ENCODE measurements around the gene EBP.
"Not testable (repeated sequence)": the region's sequence is repeated elsewhere in the genome, so short reads cannot be mapped to it uniquely, and the experiment has no call there.

Gene EBP

GRCh38 chrX:48519481-48519880 is 2.1 kb upstream of the EBP start:
- H3K4ac ChIP-seq (ENCODE audit: low read depth, low read length); H3K4me1 ChIP-seq (ENCODE audit: control insufficient read depth, low read depth, low read length); H2AK5ac ChIP-seq (ENCODE audit: low read length); H4K8ac ChIP-seq (ENCODE audit: low read depth, low read length); H3K56ac ChIP-seq (ENCODE audit: low read length); H2BK120ac ChIP-seq (ENCODE audit: low read depth, low read length); DNase-seq; H3K4me3 ChIP-seq (ENCODE audit: low read length); H3K36me3 ChIP-seq (ENCODE audit: control insufficient read depth, insufficient read depth, low read length); H3K4me2 ChIP-seq (ENCODE audit: low read length); H3K79me1 ChIP-seq (ENCODE audit: low read length); H3K23ac ChIP-seq (ENCODE audit: low read length); H3K79me2 ChIP-seq (ENCODE audit: control insufficient read depth, insufficient read depth, low read length); H2BK5ac ChIP-seq (ENCODE audit: low read length); H3K27me3 ChIP-seq (ENCODE audit: insufficient read depth, low read length, poor library complexity); H3K27ac ChIP-seq (ENCODE audit: low read depth, low read length); H4K5ac ChIP-seq (ENCODE audit: low read length); H2BK15ac ChIP-seq (replicated peaks; ENCODE audit: low read depth); H3K9ac ChIP-seq (ENCODE audit: low read length); H3K18ac ChIP-seq (ENCODE audit: low read length): not testable (repeated sequence)
- no CpG with 5 or more reads among the region's 4 CpGs for whole genome bisulfite sequencing (ENCODE audit: extremely low coverage, insufficient coverage, low lambda C conversion rate)

DNA sequence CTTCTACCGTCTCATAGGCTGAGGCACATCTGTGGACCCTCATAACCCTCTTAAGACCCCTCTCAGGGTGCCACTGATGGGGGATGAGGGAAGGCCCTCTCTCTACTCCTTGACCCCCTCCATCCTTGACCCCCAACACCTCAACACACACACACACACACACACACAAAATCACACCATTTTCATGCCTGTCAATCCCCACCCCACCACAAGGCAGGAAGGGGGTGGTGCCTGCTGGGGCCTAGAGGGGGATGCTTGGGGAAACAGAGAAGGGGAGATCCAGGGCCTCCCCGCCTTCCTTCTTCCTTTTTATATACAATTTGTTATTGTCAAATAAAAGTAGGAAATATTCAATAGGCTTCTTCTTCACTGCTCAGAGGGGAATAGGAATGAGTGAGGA is 1.2 kb upstream of the EBP start:
- Histone ChIP-seq H3K79me2 (ENCODE audit: control insufficient read depth, insufficient read depth, low read length) (peaks cover 5% of the 10 kb centered on the region), H2BK15ac (replicated peaks; ENCODE audit: low read depth) (no peak overlapping the region), H3K27me3 (ENCODE audit: insufficient read depth, low read length, poor library complexity) (no peaks in the 10 kb centered on the region), H2AK5ac (ENCODE audit: low read length) (no peak overlapping the region), H3K18ac (ENCODE audit: low read length) (no peak overlapping the region), H3K79me1 (ENCODE audit: low read length) (no peaks in the 10 kb centered on the region), H3K27ac (ENCODE audit: low read depth, low read length) (no peak overlapping the region), H4K8ac (ENCODE audit: low read depth, low read length) (no peak overlapping the region), H2BK120ac (ENCODE audit: low read depth, low read length) (no peak overlapping the region), H3K36me3 (ENCODE audit: control insufficient read depth, insufficient read depth, low read length) (no peaks in the 10 kb centered on the region), H4K5ac (ENCODE audit: low read length) (no peak overlapping the region), H2BK5ac (ENCODE audit: low read length) (no peak overlapping the region), H3K4ac (ENCODE audit: low read depth, low read length) (no peak overlapping the region), H3K4me2 (ENCODE audit: low read length) (no peak overlapping the region), H3K4me3 (ENCODE audit: low read length) (no peak overlapping the region), H3K23ac (ENCODE audit: low read length) (no peak overlapping the region), H3K9ac (ENCODE audit: low read length) (no peak overlapping the region), H3K4me1 (ENCODE audit: control insufficient read depth, low read depth, low read length) (no peaks in the 10 kb centered on the region), H3K56ac (ENCODE audit: low read length) (no peak overlapping the region)
- no peak for DNase-seq
- no CpG with 5 or more reads among the region's 2 CpGs for WGBS (ENCODE audit: extremely low coverage, insufficient coverage, low lambda C conversion rate)

GRCh38 chrX:48520976-48521352 is 644 bp upstream of the EBP start:
- H4K8ac ChIP-seq (ENCODE audit: low read depth, low read length) = no peak overlapping the region
- no peaks in the 10 kb centered on the region for H3K27me3 ChIP-seq (ENCODE audit: insufficient read depth, low read length, poor library complexity)
- no peaks in the 10 kb centered on the region for H3K79me1 ChIP-seq (ENCODE audit: low read length)
- peak overlapping the region; percentile 85 for H3K56ac ChIP-seq (ENCODE audit: low read length)
- no peak overlapping the region for H2AK5ac ChIP-seq (ENCODE audit: low read length)
- H2BK15ac ChIP-seq (replicated peaks; ENCODE audit: low read depth) = no peak overlapping the region
- no peak overlapping the region for H3K4me3 ChIP-seq (ENCODE audit: low read length)
- H3K79me2 ChIP-seq (ENCODE audit: control insufficient read depth, insufficient read depth, low read length) = peaks cover 5% of the 10 kb centered on the region
- no peak overlapping the region for H3K23ac ChIP-seq (ENCODE audit: low read length)
- no peak overlapping the region for H4K5ac ChIP-seq (ENCODE audit: low read length)
- H3K4me1 ChIP-seq (ENCODE audit: control insufficient read depth, low read depth, low read length) = no peaks in the 10 kb centered on the region
- peak overlapping the region; percentile 76 for H3K9ac ChIP-seq (ENCODE audit: low read length)
- no peaks in the 10 kb centered on the region for H3K36me3 ChIP-seq (ENCODE audit: control insufficient read depth, insufficient read depth, low read length)
- no CpG with 5 or more reads among the region's 2 CpGs for WGBS (ENCODE audit: extremely low coverage, insufficient coverage, low lambda C conversion rate)
- no peak overlapping the region for H3K4ac ChIP-seq (ENCODE audit: low read depth, low read length)
- peak; percentile 64 for DNase-seq
- H3K27ac ChIP-seq (ENCODE audit: low read depth, low read length) = no peak overlapping the region
- H3K4me2 ChIP-seq (ENCODE audit: low read length) = peak overlapping the region; percentile 67
- no peak overlapping the region for H2BK5ac ChIP-seq (ENCODE audit: low read length)
- H3K18ac ChIP-seq (ENCODE audit: low read length) = peak overlapping the region; percentile 7
- H2BK120ac ChIP-seq (ENCODE audit: low read depth, low read length) = no peak overlapping the region

DNA sequence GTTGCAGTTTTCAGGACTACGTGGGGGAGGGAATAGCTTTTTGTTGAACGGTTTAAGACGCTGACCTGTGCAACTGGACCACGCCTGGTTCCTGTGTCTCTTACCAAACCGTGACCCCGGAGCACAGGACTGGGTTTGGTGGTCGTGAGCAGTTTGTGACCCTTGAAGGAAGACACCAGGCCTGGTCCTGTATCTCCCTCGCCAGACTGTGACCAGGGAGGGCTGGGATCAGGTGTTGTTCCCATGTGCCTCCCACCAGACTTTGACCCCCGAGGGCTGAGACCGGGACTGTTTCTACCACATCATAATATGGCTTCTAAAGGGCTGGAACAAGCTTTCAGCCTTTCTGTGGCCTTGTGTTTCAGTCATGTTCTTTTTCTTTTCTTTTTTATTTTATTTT is 683 bp downstream of the EBP start:
- Histone ChIP-seq H3K4me1 (ENCODE audit: control insufficient read depth, low read depth, low read length) (no peaks in the 10 kb centered on the region), H3K18ac (ENCODE audit: low read length) (peak overlapping the region; percentile 25), H3K9ac (ENCODE audit: low read length) (peak overlapping the region; percentile 92), H3K4me3 (ENCODE audit: low read length) (peak overlapping the region; percentile 87), H2BK5ac (ENCODE audit: low read length) (no peak overlapping the region), H3K79me2 (ENCODE audit: control insufficient read depth, insufficient read depth, low read length) (peaks cover 5% of the 10 kb centered on the region), H3K56ac (ENCODE audit: low read length) (peak overlapping the region; percentile 89), H3K27me3 (ENCODE audit: insufficient read depth, low read length, poor library complexity) (no peaks in the 10 kb centered on the region), H3K36me3 (ENCODE audit: control insufficient read depth, insufficient read depth, low read length) (no peaks in the 10 kb centered on the region), H4K5ac (ENCODE audit: low read length) (no peak overlapping the region), H3K27ac (ENCODE audit: low read depth, low read length) (peak overlapping the region; percentile 73), H3K23ac (ENCODE audit: low read length) (peak overlapping the region; percentile 24), H3K4me2 (ENCODE audit: low read length) (peak overlapping the region; percentile 67), H4K8ac (ENCODE audit: low read depth, low read length) (no peak overlapping the region), H3K79me1 (ENCODE audit: low read length) (no peaks in the 10 kb centered on the region), H2BK15ac (replicated peaks; ENCODE audit: low read depth) (no peak overlapping the region), H2BK120ac (ENCODE audit: low read depth, low read length) (no peak overlapping the region), H3K4ac (ENCODE audit: low read depth, low read length) (no peak overlapping the region), H2AK5ac (ENCODE audit: low read length) (no peak overlapping the region)
- no CpG with 5 or more reads among the region's 10 CpGs for WGBS (ENCODE audit: extremely low coverage, insufficient coverage, low lambda C conversion rate)
- DNase-seq = no peak

DNA sequence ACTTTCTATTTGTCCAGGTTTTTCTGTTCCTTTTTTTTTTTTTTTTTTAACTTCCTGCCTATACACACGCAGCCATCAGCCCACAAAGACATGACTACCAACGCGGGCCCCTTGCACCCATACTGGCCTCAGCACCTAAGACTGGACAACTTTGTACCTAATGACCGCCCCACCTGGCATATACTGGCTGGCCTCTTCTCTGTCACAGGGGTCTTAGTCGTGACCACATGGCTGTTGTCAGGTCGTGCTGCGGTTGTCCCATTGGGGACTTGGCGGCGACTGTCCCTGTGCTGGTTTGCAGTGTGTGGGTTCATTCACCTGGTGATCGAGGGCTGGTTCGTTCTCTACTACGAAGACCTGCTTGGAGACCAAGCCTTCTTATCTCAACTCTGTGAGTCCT is 2.1 kb downstream of the EBP start:
- no peak overlapping the region for H3K23ac ChIP-seq (ENCODE audit: low read length)

DNA sequence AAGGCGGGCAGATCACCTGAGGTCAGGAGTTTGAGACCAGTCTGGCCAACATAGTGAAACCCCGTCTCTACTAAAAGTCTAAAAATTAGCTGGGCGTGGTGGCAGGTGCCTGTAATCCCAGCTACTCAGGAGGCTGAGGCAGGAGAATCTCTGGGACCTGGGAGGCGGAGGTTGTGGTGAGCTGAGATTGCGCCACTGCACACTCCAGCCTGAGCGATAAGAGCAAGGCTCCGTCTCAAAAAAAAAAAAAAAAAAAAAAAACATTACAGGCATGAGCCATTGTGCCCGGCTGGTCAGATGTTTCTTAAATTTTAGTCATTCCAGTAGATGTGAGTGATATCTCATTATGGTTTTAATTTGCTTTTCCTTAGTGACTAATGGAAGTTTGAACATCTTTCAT is 4.2 kb downstream of the EBP start:
- not testable (repeated sequence) for H3K36me3 ChIP-seq (ENCODE audit: control insufficient read depth, insufficient read depth, low read length); H3K56ac ChIP-seq (ENCODE audit: low read length); H2BK5ac ChIP-seq (ENCODE audit: low read length); DNase-seq; H3K27me3 ChIP-seq (ENCODE audit: insufficient read depth, low read length, poor library complexity); H3K4me1 ChIP-seq (ENCODE audit: control insufficient read depth, low read depth, low read length); H4K5ac ChIP-seq (ENCODE audit: low read length); H3K4me2 ChIP-seq (ENCODE audit: low read length); H3K23ac ChIP-seq (ENCODE audit: low read length); H3K18ac ChIP-seq (ENCODE audit: low read length); H4K8ac ChIP-seq (ENCODE audit: low read depth, low read length); H3K4me3 ChIP-seq (ENCODE audit: low read length); H2BK15ac ChIP-seq (replicated peaks; ENCODE audit: low read depth); H3K79me1 ChIP-seq (ENCODE audit: low read length); H3K4ac ChIP-seq (ENCODE audit: low read depth, low read length); H3K9ac ChIP-seq (ENCODE audit: low read length); H2BK120ac ChIP-seq (ENCODE audit: low read depth, low read length); H3K27ac ChIP-seq (ENCODE audit: low read depth, low read length); H2AK5ac ChIP-seq (ENCODE audit: low read length); H3K79me2 ChIP-seq (ENCODE audit: control insufficient read depth, insufficient read depth, low read length)
- no CpG with 5 or more reads among the region's 8 CpGs for WGBS (ENCODE audit: extremely low coverage, insufficient coverage, low lambda C conversion rate)

More for the DNA sequence above, 2.1 kb downstream of the EBP start:
- Histone ChIP-seq H3K4me1 (ENCODE audit: control insufficient read depth, low read depth, low read length) (no peaks in the 10 kb centered on the region), H3K9ac (ENCODE audit: low read length) (no peak overlapping the region), H2BK120ac (ENCODE audit: low read depth, low read length) (no peak overlapping the region), H2BK15ac (replicated peaks; ENCODE audit: low read depth) (no peak overlapping the region), H3K18ac (ENCODE audit: low read length) (no peak overlapping the region), H3K27ac (ENCODE audit: low read depth, low read length) (no peak overlapping the region), H2AK5ac (ENCODE audit: low read length) (no peak overlapping the region), H3K4me2 (ENCODE audit: low read length) (no peak overlapping the region), H4K5ac (ENCODE audit: low read length) (no peak overlapping the region), H3K36me3 (ENCODE audit: control insufficient read depth, insufficient read depth, low read length) (no peaks in the 10 kb centered on the region), H4K8ac (ENCODE audit: low read depth, low read length) (no peak overlapping the region), H3K56ac (ENCODE audit: low read length) (no peak overlapping the region), H3K4ac (ENCODE audit: low read depth, low read length) (no peak overlapping the region), H3K4me3 (ENCODE audit: low read length) (no peak overlapping the region), H3K27me3 (ENCODE audit: insufficient read depth, low read length, poor library complexity) (no peaks in the 10 kb centered on the region), H3K79me2 (ENCODE audit: control insufficient read depth, insufficient read depth, low read length) (peaks cover 5% of the 10 kb centered on the region), H2BK5ac (ENCODE audit: low read length) (no peak overlapping the region), H3K79me1 (ENCODE audit: low read length) (no peaks in the 10 kb centered on the region)
- no peak for DNase-seq
- no CpG with 5 or more reads among the region's 12 CpGs for WGBS (ENCODE audit: extremely low coverage, insufficient coverage, low lambda C conversion rate)
